Activated naive CD4-positive, alpha-beta T cell treated with anti-CD3 and anti-CD28 coated beads for 36 hours (primary cell): ENCODE measurements around the gene FRMD7. TPM values are rescaled to one million over a fixed set of nuclear protein-coding genes. Genes with fewer than 3 reads are reported as not detected.
"Not testable (repeated sequence)": the region's sequence is repeated elsewhere in the genome, so short reads cannot be mapped to it uniquely, and the experiment has no call there.

Source experiments
- CTCF ChIA-PET: fragments of 350-600 bp; sonication (Branson Sonifier 250); formaldehyde crosslinking; loops from one replicate; lab custom pipeline; 2021; ENCODE audit warnings: antibody characterized with exemption; lab: Charles Lee
- DNase-seq: peaks from one replicate; pipeline ENCODE4 v3.0.0-alpha.2; 2020
- H3K27ac Mint-ChIP-seq: one replicate; pipeline ENCODE4 v1.8.0; 2021; ENCODE audit warnings: mild to moderate bottlenecking, mixed read lengths
- H3K27me3 Mint-ChIP-seq: one replicate; pipeline ENCODE4 v1.8.0; 2021; ENCODE audit warnings: low read depth, mixed read lengths
- H3K36me3 Mint-ChIP-seq: one replicate; pipeline ENCODE4 v1.8.0; 2021; ENCODE audit warnings: low read depth, mixed read lengths
- H3K4me1 Mint-ChIP-seq: one replicate; pipeline ENCODE4 v1.8.0; 2021; ENCODE audit warnings: low read depth, mixed read lengths
- H3K4me3 Mint-ChIP-seq: one replicate; pipeline ENCODE4 v1.8.0; 2021; ENCODE audit warnings: mild to moderate bottlenecking, moderate library complexity, mixed read lengths
- H3K9me3 Mint-ChIP-seq: one replicate; pipeline ENCODE4 v1.8.0; 2021; ENCODE audit warnings: mixed read lengths
- intact Hi-C: fragments of 100-400 bp; cut with micrococcal nuclease; formaldehyde crosslinking; loops from one replicate; pipeline ENCODE4 v1.15.1; 2023
- total RNA-seq, 2 experiments: library from RNA; stranded (reverse); gene quantifications; one replicate each; pipeline ENCODE4 v1.2.3, GENCODE V29; 2021

FRMD7 gene
- total RNA-seq, 2 experiments from 2014 or later = not detected

- Mint-ChIP-seq H3K4me1 (peaks cover 23% of the 10 kb centered on the region), H3K9me3 (no peaks in the 10 kb centered on the region), H3K4me3 (no peak overlapping the region), H3K36me3 (peaks cover 3% of the 10 kb centered on the region), H3K27ac (no peak overlapping the region), H3K27me3 (no peaks in the 10 kb centered on the region)
- intact Hi-C loops = loop anchor here (2.0 kb wide), 1 partner anchor 57 kb away; no protein-coding TSS in a partner anchor
- DNase-seq = no peak
- CTCF ChIA-PET = interaction anchor here (0.6 to 1.3 kb wide), 2 partner anchors 46 to 217 kb away, joined by 3 read pairs; no protein-coding TSS in a partner anchor
Measured at GRCh38 chrX:132058050-132058449, 69.8 kb downstream of the FRMD7 start.

- H3K27ac Mint-ChIP-seq, H3K27me3 Mint-ChIP-seq, H3K36me3 Mint-ChIP-seq, H3K4me3 Mint-ChIP-seq, CTCF ChIA-PET, H3K9me3 Mint-ChIP-seq, DNase-seq: not testable (repeated sequence)
- intact Hi-C loops = loop anchor here (2.0 kb wide), 1 partner anchor 15 kb away; no protein-coding TSS in a partner anchor
- peaks cover 39% of the 10 kb centered on the region for H3K4me1 Mint-ChIP-seq
Measured at GRCh38 chrX:132051778-132052177, 76.0 kb downstream of the FRMD7 start.

- Mint-ChIP-seq H3K36me3 (peaks cover 2% of the 10 kb centered on the region), H3K9me3 (no peaks in the 10 kb centered on the region), H3K4me3 (no peak overlapping the region), H3K4me1 (peaks cover 37% of the 10 kb centered on the region), H3K27ac (no peak overlapping the region), H3K27me3 (no peaks in the 10 kb centered on the region)
- intact Hi-C loops = no loop called here
- CTCF ChIA-PET = interaction anchor here (0.8 to 0.9 kb wide), 2 partner anchors 19 to 46 kb away, joined by 3 read pairs; no protein-coding TSS in a partner anchor
- DNase-seq = no peak
Measured at GRCh38 chrX:132046533-132046932, 81.3 kb downstream of the FRMD7 start.

GRCh38 chrX:132045456-132045855 is 82.4 kb downstream of the FRMD7 start:
- Mint-ChIP-seq H3K4me1 (peaks cover 45% of the 10 kb centered on the region), H3K36me3 (peaks cover 2% of the 10 kb centered on the region), H3K9me3 (no peaks in the 10 kb centered on the region), H3K27ac (no peak overlapping the region), H3K4me3 (no peak overlapping the region), H3K27me3 (no peaks in the 10 kb centered on the region)
- intact Hi-C loops = no loop called here
- DNase-seq = no peak
- CTCF ChIA-PET = no interaction called here

GRCh38 chrX:132044953-132045352 is 82.9 kb downstream of the FRMD7 start:
- Mint-ChIP-seq H3K27ac (no peak overlapping the region), H3K4me3 (no peak overlapping the region), H3K4me1 (peaks cover 48% of the 10 kb centered on the region), H3K36me3 (peaks cover under 1% of the 10 kb centered on the region), H3K27me3 (no peaks in the 10 kb centered on the region), H3K9me3 (no peaks in the 10 kb centered on the region)
- DNase-seq = no peak
- intact Hi-C loops = no loop called here
- CTCF ChIA-PET = no interaction called here

- H3K4me3 Mint-ChIP-seq = no peak overlapping the region
- no peaks in the 10 kb centered on the region for H3K27me3 Mint-ChIP-seq
- no peak for DNase-seq
- intact Hi-C loops = no loop called here
- no peaks in the 10 kb centered on the region for H3K36me3 Mint-ChIP-seq
- CTCF ChIA-PET = interaction anchor here (0.5 kb wide), 1 partner anchor 677 kb away, joined by 4 read pairs; no protein-coding TSS in a partner anchor
- H3K4me1 Mint-ChIP-seq = peaks cover 48% of the 10 kb centered on the region
- H3K27ac Mint-ChIP-seq = no peak overlapping the region
- H3K9me3 Mint-ChIP-seq = no peaks in the 10 kb centered on the region
Measured at GRCh38 chrX:132043977-132044376, 83.8 kb downstream of the FRMD7 start.

- intact Hi-C loops = no loop called here
- Mint-ChIP-seq H3K4me1 (peaks cover 55% of the 10 kb centered on the region), H3K4me3 (no peak overlapping the region), H3K27ac (no peak overlapping the region), H3K36me3 (no peaks in the 10 kb centered on the region), H3K9me3 (no peaks in the 10 kb centered on the region), H3K27me3 (no peaks in the 10 kb centered on the region)
- CTCF ChIA-PET = no interaction called here
- no peak for DNase-seq
Measured at GRCh38 chrX:132041015-132041414, 86.8 kb downstream of the FRMD7 start.

- Mint-ChIP-seq H3K9me3 (no peaks in the 10 kb centered on the region), H3K36me3 (no peaks in the 10 kb centered on the region), H3K27me3 (no peaks in the 10 kb centered on the region), H3K4me3 (no peak overlapping the region), H3K27ac (no peak overlapping the region), H3K4me1 (peaks cover 56% of the 10 kb centered on the region)
- CTCF ChIA-PET = no interaction called here
- intact Hi-C loops = no loop called here
- DNase-seq = no peak
Measured at GRCh38 chrX:132040066-132040465, 87.8 kb downstream of the FRMD7 start.

GRCh38 chrX:132037479-132037993 is 90.3 kb downstream of the FRMD7 start:
- Mint-ChIP-seq H3K4me1 (peaks cover 60% of the 10 kb centered on the region), H3K27ac (peak overlapping the region; percentile 9), H3K36me3 (no peaks in the 10 kb centered on the region), H3K9me3 (no peaks in the 10 kb centered on the region), H3K27me3 (no peaks in the 10 kb centered on the region), H3K4me3 (no peak overlapping the region)
- no peak for DNase-seq
- CTCF ChIA-PET = no interaction called here
- intact Hi-C loops = loop anchor here (2.0 kb wide), 1 partner anchor 15 kb away; no protein-coding TSS in a partner anchor

GRCh38 chrX:132034648-132035047 is 93.2 kb downstream of the FRMD7 start:
- intact Hi-C loops = no loop called here
- no peak for DNase-seq
- no peak overlapping the region for H3K27ac Mint-ChIP-seq
- no peaks in the 10 kb centered on the region for H3K9me3 Mint-ChIP-seq
- H3K4me1 Mint-ChIP-seq = peaks cover 59% of the 10 kb centered on the region
- CTCF ChIA-PET = no interaction called here
- H3K36me3 Mint-ChIP-seq = no peaks in the 10 kb centered on the region
- no peaks in the 10 kb centered on the region for H3K27me3 Mint-ChIP-seq
- H3K4me3 Mint-ChIP-seq = no peak overlapping the region

- no peak overlapping the region for H3K27ac Mint-ChIP-seq
- H3K9me3 Mint-ChIP-seq = no peaks in the 10 kb centered on the region
- H3K4me1 Mint-ChIP-seq = peaks cover 65% of the 10 kb centered on the region
- peaks cover 3% of the 10 kb centered on the region for H3K36me3 Mint-ChIP-seq
- intact Hi-C loops = loop anchor here (1.0 kb wide), 1 partner anchor 9 kb away; no protein-coding TSS in a partner anchor
- CTCF ChIA-PET = no interaction called here
- no peak for DNase-seq
- H3K27me3 Mint-ChIP-seq = no peaks in the 10 kb centered on the region
- H3K4me3 Mint-ChIP-seq = no peak overlapping the region
Measured at GRCh38 chrX:132033166-132033565, 94.7 kb downstream of the FRMD7 start.

GRCh38 chrX:132031867-132032266 is 96.0 kb downstream of the FRMD7 start:
- CTCF ChIA-PET = no interaction called here
- Mint-ChIP-seq H3K4me3 (no peak overlapping the region), H3K27ac (peak overlapping the region; percentile 46), H3K4me1 (peaks cover 66% of the 10 kb centered on the region), H3K36me3 (peaks cover 3% of the 10 kb centered on the region), H3K9me3 (no peaks in the 10 kb centered on the region), H3K27me3 (no peaks in the 10 kb centered on the region)
- intact Hi-C loops = no loop called here
- no peak for DNase-seq

GRCh38 chrX:132030264-132030663 is 97.6 kb downstream of the FRMD7 start:
- Mint-ChIP-seq H3K4me1 (peaks cover 68% of the 10 kb centered on the region), H3K36me3 (peaks cover 3% of the 10 kb centered on the region), H3K9me3 (no peaks in the 10 kb centered on the region), H3K27me3 (no peaks in the 10 kb centered on the region), H3K4me3 (no peak overlapping the region), H3K27ac (no peak overlapping the region)
- no peak for DNase-seq
- CTCF ChIA-PET = no interaction called here
- intact Hi-C loops = no loop called here
